Parathyroid adenoma (tissue), 2 donors: ENCODE measurements around the gene TAS2R16.
A peak's percentile ranks its signal among the peaks of the same experiment; 100 is the strongest.

Experiments
- H2AFZ ChIP-seq: fragments of 300-600 bp; sonication (generic); one replicate; pipeline ENCODE4 v1.7.0; 2017; ENCODE audit warnings: antibody characterized with exemption, mild to moderate bottlenecking
- H3K27ac ChIP-seq: fragments of 300-600 bp; sonication (generic); one replicate; pipeline ENCODE4 v1.7.0; 2017
- H3K27me3 ChIP-seq: fragments of 300-600 bp; sonication (generic); one replicate; pipeline ENCODE4 v1.7.0; 2017; ENCODE audit warnings: low read length; ENCODE audit not compliant: control insufficient read depth, insufficient read depth
- H3K36me3 ChIP-seq: fragments of 300-600 bp; sonication (generic); one replicate; pipeline ENCODE4 v1.7.0; 2017; ENCODE audit warnings: low read length; ENCODE audit not compliant: control insufficient read depth, insufficient read depth
- H3K4me1 ChIP-seq: fragments of 300-600 bp; sonication (generic); one replicate; pipeline ENCODE4 v1.7.0; 2017; ENCODE audit warnings: control low read depth
- H3K4me2 ChIP-seq: fragments of 300-600 bp; sonication (generic); one replicate; pipeline ENCODE4 v1.7.0; 2017; ENCODE audit warnings: low read length
- H3K4me3 ChIP-seq: fragments of 300-600 bp; sonication (generic); one replicate; pipeline ENCODE4 v1.7.0; 2017; ENCODE audit warnings: low read depth, low read length
- H3K79me2 ChIP-seq: fragments of 300-600 bp; sonication (generic); one replicate; pipeline ENCODE4 v1.7.0; 2017; ENCODE audit warnings: control low read depth
- H3K9ac ChIP-seq: fragments of 300-600 bp; sonication (generic); one replicate; pipeline ENCODE4 v1.7.0; 2017; ENCODE audit warnings: mild to moderate bottlenecking
- H3K9me3 ChIP-seq: fragments of 300-600 bp; sonication (generic); one replicate; pipeline ENCODE4 v1.7.0; 2017; ENCODE audit warnings: low read length; ENCODE audit not compliant: control insufficient read depth
- TF ChIP-seq, protein P1 (sequence below): fragments of 300-600 bp; sonication (generic); IDR thresholded peaks from one replicate; pipeline ENCODE4 v1.7.0; 2017; ENCODE audit warnings: antibody characterized with exemption, mild to moderate bottlenecking
- donor health status: primary hyperparathyroidism.

Gene TAS2R16

GRCh38 chr7:123030631-123031030 is 35.1 kb upstream of the TAS2R16 start:
- TF ChIP-seq, protein P1, sequence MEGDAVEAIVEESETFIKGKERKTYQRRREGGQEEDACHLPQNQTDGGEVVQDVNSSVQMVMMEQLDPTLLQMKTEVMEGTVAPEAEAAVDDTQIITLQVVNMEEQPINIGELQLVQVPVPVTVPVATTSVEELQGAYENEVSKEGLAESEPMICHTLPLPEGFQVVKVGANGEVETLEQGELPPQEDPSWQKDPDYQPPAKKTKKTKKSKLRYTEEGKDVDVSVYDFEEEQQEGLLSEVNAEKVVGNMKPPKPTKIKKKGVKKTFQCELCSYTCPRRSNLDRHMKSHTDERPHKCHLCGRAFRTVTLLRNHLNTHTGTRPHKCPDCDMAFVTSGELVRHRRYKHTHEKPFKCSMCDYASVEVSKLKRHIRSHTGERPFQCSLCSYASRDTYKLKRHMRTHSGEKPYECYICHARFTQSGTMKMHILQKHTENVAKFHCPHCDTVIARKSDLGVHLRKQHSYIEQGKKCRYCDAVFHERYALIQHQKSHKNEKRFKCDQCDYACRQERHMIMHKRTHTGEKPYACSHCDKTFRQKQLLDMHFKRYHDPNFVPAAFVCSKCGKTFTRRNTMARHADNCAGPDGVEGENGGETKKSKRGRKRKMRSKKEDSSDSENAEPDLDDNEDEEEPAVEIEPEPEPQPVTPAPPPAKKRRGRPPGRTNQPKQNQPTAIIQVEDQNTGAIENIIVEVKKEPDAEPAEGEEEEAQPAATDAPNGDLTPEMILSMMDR: no peak

DNA sequence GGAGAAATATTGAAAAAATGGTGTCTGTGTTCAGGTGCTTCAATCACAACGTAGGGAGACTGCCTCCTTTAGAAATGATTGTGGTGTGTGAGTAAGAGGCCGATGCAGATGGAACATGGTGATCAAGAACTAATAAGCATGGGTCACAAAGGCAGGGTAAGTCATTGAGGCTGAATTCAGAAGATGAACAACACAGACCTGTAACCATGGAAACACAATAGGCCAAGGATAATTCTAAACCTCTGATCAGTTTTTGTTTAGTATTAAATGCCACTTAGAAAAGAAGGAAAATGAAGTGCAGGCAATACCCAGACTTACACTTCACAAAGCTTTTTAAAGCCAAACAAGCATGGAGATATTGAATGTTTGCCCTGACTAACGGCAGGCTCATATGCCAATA is 32.8 kb upstream of the TAS2R16 start:
- Histone ChIP-seq H3K4me3 (no peak overlapping the region), H3K9ac (no peak overlapping the region), H3K9me3 (no peaks in the 10 kb centered on the region), H3K79me2 (no peaks in the 10 kb centered on the region), H3K36me3 (no peaks in the 10 kb centered on the region), H3K27me3 (no peaks in the 10 kb centered on the region), H3K4me2 (no peak overlapping the region), H3K27ac (no peak overlapping the region), H3K4me1 (no peaks in the 10 kb centered on the region), H2AFZ (no peak overlapping the region)
- TF ChIP-seq, protein P1: no peak

More at GRCh38 chr7:123030631-123031030, 35.1 kb upstream of the TAS2R16 start:
- H3K79me2 ChIP-seq: no peaks in the 10 kb centered on the region
- H3K4me2 ChIP-seq: no peak overlapping the region
- H3K4me1 ChIP-seq: no peaks in the 10 kb centered on the region
- H3K36me3 ChIP-seq: no peaks in the 10 kb centered on the region
- H3K27ac ChIP-seq: no peak overlapping the region
- no peaks in the 10 kb centered on the region for H3K27me3 ChIP-seq
- H3K4me3 ChIP-seq: no peak overlapping the region
- no peaks in the 10 kb centered on the region for H3K9me3 ChIP-seq
- no peak overlapping the region for H2AFZ ChIP-seq
- H3K9ac ChIP-seq: no peak overlapping the region

DNA sequence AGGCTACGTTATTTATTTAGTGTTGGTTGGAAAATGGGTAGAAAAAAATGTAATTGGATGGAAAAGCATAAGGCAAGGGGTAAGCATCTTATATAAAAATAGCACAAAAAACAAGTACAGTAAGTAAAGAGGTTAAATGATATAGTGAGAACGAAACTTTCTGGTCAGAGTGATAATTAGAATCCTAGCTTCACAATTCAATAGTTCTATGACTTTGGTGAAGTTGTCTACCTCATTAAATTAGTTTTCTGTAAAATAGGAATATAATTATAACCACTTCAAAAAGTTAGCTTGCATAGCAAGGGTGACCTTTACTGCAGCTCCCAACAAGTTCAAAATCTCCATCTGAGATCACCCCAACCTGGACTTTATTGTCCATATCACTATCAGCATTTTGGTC is 30.8 kb upstream of the TAS2R16 start:
- H3K79me2 ChIP-seq: no peaks in the 10 kb centered on the region
- no peak overlapping the region for H3K27ac ChIP-seq
- H3K4me3 ChIP-seq: no peak overlapping the region
- no peaks in the 10 kb centered on the region for H3K9me3 ChIP-seq
- no peak overlapping the region for H3K9ac ChIP-seq
- no peaks in the 10 kb centered on the region for H3K27me3 ChIP-seq
- H3K4me2 ChIP-seq: no peak overlapping the region
- TF ChIP-seq, protein P1: no peak
- H2AFZ ChIP-seq: no peak overlapping the region
- no peaks in the 10 kb centered on the region for H3K4me1 ChIP-seq
- no peaks in the 10 kb centered on the region for H3K36me3 ChIP-seq

DNA sequence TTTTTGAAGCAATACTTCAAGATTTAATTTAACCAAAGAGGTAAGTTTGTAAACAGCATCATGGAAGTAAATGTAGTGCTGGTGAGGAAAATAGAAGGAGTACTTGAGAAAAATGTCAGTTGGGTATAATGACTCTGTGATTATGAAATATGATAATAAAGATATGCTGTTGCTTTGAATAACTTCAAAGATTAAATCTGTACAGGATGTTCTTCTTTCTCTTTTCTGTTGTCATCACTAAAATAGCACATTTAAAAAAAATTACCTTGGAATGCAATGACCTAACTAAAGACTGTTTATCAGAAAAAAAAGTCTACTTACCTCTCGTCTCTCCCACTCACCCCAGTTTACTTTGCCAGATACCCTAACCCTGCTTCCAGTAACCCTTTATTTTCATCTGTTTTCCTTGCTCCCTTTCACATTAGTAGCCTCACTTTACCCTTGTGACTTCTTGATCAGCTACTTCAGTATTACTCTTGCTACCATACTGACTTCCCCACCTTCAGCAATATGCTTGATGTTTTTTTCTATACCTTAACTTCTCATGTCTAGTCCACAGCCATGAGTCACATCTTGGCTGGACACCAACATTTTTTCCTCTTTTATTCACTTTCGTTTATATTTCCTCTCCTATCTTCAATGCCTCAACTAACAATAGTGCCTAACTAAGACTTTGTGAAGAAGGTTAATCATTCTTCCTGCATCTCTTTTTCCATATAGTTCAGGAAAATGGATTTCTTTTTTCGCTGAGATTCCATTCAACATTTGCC is 29.7 kb upstream of the TAS2R16 start:
- Histone ChIP-seq H3K4me2 (no peak overlapping the region), H3K79me2 (no peaks in the 10 kb centered on the region), H3K27me3 (no peaks in the 10 kb centered on the region), H2AFZ (no peak overlapping the region), H3K9ac (no peak overlapping the region), H3K4me3 (no peak overlapping the region), H3K4me1 (no peaks in the 10 kb centered on the region), H3K27ac (peak overlapping the region; percentile 34), H3K36me3 (no peaks in the 10 kb centered on the region), H3K9me3 (no peaks in the 10 kb centered on the region)
- TF ChIP-seq, protein P1: no peak

- TF ChIP-seq, protein P1: no peak
- Histone ChIP-seq H3K9me3 (no peaks in the 10 kb centered on the region), H2AFZ (no peak overlapping the region), H3K4me2 (no peak overlapping the region), H3K27me3 (no peaks in the 10 kb centered on the region), H3K36me3 (no peaks in the 10 kb centered on the region), H3K79me2 (no peaks in the 10 kb centered on the region), H3K27ac (no peak overlapping the region), H3K4me1 (no peaks in the 10 kb centered on the region), H3K4me3 (no peak overlapping the region), H3K9ac (no peak overlapping the region)
These were observed 27.6 kb upstream of the TAS2R16 start for GRCh38 chr7:123023126-123023525.
